K562 (cell line): ENCODE measurements around the gene GGT6. TPM values are rescaled to one million over a fixed set of nuclear protein-coding genes. Genes with fewer than 3 reads are reported as not detected.
A peak's percentile ranks its signal among the peaks of the same experiment; 100 is the strongest.

Experiments used
- ATAC-seq: fragments of 200-7000 bp; cut with Tn5 transposase; 3 replicates; pipeline ENCODE4 v1.9.1; 2020; ENCODE audit warnings: moderate library complexity
- BruUV-seq: library from RNA; stranded (reverse); fragments of 400-500 nt; replicated peaks from 2 replicates; lab custom pipeline; 2021; lab: Mats Ljungman, UMichigan
- CTCF ChIA-PET: fragments of 300-600 bp; formaldehyde crosslinking; extraction: SDS; loops from one replicate; lab custom pipeline; 2021; ENCODE audit warnings: low intra/inter-chr PET ratio; lab: Yijun Ruan, JAX
- POLR2A ChIA-PET: fragments of 300-600, 350-650 bp; sonication (Branson Sonifier 250); formaldehyde crosslinking; extraction: SDS; loops from one replicate; lab custom pipeline; 2021; ENCODE audit warnings: antibody characterized with exemption, inconsistent platforms; lab: Yijun Ruan, JAX
- DNase-seq, 4 experiments: peaks; one replicate each; pipeline versions ENCODE4 v3.0.0 to v3.0.0-alpha.2; 2011 to 2018; ENCODE audit warnings: low spot score in 3 of 4, mixed read lengths in 3 of 4; ENCODE audit errors: extremely low read depth in 1 of 4
- FAIRE-seq: peaks from 2 replicates; lab custom pipeline; 2011; peaks lifted over from hg19 to GRCh38; lab: Jason Lieb, UNC
- H2AFZ ChIP-seq: 2 replicates; pipeline ENCODE4 v1.6.0; 2011; ENCODE audit warnings: low read depth, low read length, control low read depth, inconsistent platforms
- H3K27ac ChIP-seq: fragments of 200-600 bp; 3 replicates; pipeline ENCODE4 v1.8.0; 2011; ENCODE audit warnings: low read depth, mild to moderate bottlenecking, control low read depth, inconsistent platforms, low read length, moderate library complexity, mixed read lengths; ENCODE audit errors: extremely low read depth
- H3K27me3 ChIP-seq, 2 experiments: fragments of 300-600 bp in 1 of 2; 2 replicates in 1 of 2; 3 replicates in 1 of 2; pipeline versions ENCODE4 v1.6.0 to v1.8.0; 2011; ENCODE audit warnings: inconsistent platforms in 2 of 2, low read length in 2 of 2, mild to moderate bottlenecking in 1 of 2, mixed read lengths in 1 of 2, moderate library complexity in 1 of 2; ENCODE audit not compliant: control insufficient read depth in 2 of 2, insufficient read depth in 2 of 2
- H3K36me3 ChIP-seq: fragments of 300-600 bp; 3 replicates; pipeline ENCODE4 v1.8.0; 2011; ENCODE audit warnings: mild to moderate bottlenecking, low read length, inconsistent platforms; ENCODE audit not compliant: control insufficient read depth, insufficient read depth
- H3K4me1 ChIP-seq, 2 experiments: fragments of 200-600 bp in 1 of 2; replicated peaks in 1 of 2; 2 replicates in 1 of 2; 3 replicates in 1 of 2; pipeline versions ENCODE4 v1.5.1 to v1.8.0; 2011; ENCODE audit warnings: inconsistent platforms in 2 of 2, low read length in 2 of 2, mild to moderate bottlenecking in 1 of 2, mixed read lengths in 1 of 2, moderate library complexity in 1 of 2; ENCODE audit not compliant: control insufficient read depth in 2 of 2, insufficient read depth in 2 of 2
- H3K4me2 ChIP-seq: 2 replicates; pipeline ENCODE4 v1.6.1; 2011; ENCODE audit warnings: low read length, control low read depth, inconsistent platforms, mixed read lengths; ENCODE audit not compliant: insufficient read depth
- H3K4me3 ChIP-seq: fragments of 200-600 bp; sonication (generic), shearing (Covaris generic); 2 replicates; pipeline ENCODE4 v1.5.1; 2016; ENCODE audit warnings: control low read depth, inconsistent platforms
- H3K79me2 ChIP-seq: fragments of 200-600 bp; 3 replicates; pipeline ENCODE4 v1.8.0; 2011; ENCODE audit warnings: low read length, inconsistent platforms; ENCODE audit not compliant: control insufficient read depth, insufficient read depth
- H3K9ac ChIP-seq, 2 experiments: 2 replicates each; pipeline versions ENCODE4 v1.6.0 to v1.6.1; 2011; ENCODE audit warnings: low read depth in 2 of 2, low read length in 2 of 2, control low read depth in 1 of 2, inconsistent platforms in 1 of 2, mild to moderate bottlenecking in 1 of 2, mixed read lengths in 1 of 2; ENCODE audit not compliant: insufficient read depth in 1 of 2
- H3K9me1 ChIP-seq: one replicate; pipeline ENCODE4 v1.6.0; 2011; ENCODE audit warnings: inconsistent platforms, mild to moderate bottlenecking, low read length, moderate library complexity; ENCODE audit not compliant: control insufficient read depth, insufficient read depth
- H3K9me3 ChIP-seq: replicated peaks from 2 replicates; pipeline ENCODE4 v1.5.1; 2011; ENCODE audit warnings: low read depth, low read length, inconsistent platforms; ENCODE audit not compliant: control insufficient read depth, insufficient read depth
- H4K20me1 ChIP-seq: replicated peaks from 2 replicates; pipeline ENCODE4 v1.6.1; 2011; ENCODE audit warnings: low read length, inconsistent platforms, mixed read lengths; ENCODE audit not compliant: control insufficient read depth, insufficient read depth
- CTCF ChIP-seq, 3 experiments: IDR thresholded peaks in 2 of 3; conservative IDR thresholded peaks in 1 of 3; 2 replicates each; pipeline ENCODE4 v1.5.1; 2011 to 2012; ENCODE audit warnings: low read length in 3 of 3, mild to moderate bottlenecking in 3 of 3, control low read depth in 2 of 3, improper control_type of control experiment in 1 of 3, inconsistent platforms in 1 of 3, low read depth in 1 of 3, mixed read lengths in 1 of 3, moderate library complexity in 1 of 3; ENCODE audit not compliant: insufficient read depth in 2 of 3
- KLF10 ChIP-seq: fragments of 250-450 bp; sonication (Bioruptor Pico); IDR thresholded peaks from 2 replicates; pipeline ENCODE4 v1.6.1; 2021; ENCODE audit warnings: matching md5 sums
- POLR2G ChIP-seq: fragments of 200-400 bp; formaldehyde crosslinking; IDR thresholded peaks from 2 replicates; pipeline ENCODE4 v1.6.1; 2017; ENCODE audit warnings: low read depth, mild to moderate bottlenecking, antibody characterized with exemption, low read length, moderate library complexity
- RAD21 ChIP-seq, 2 experiments: fragments of 250-450 bp in 1 of 2; fragments of 450-650 bp in 1 of 2; sonication (Bioruptor Pico) in 1 of 2; formaldehyde crosslinking in 1 of 2; IDR thresholded peaks in 1 of 2; conservative IDR thresholded peaks in 1 of 2; 2 replicates each; pipeline versions ENCODE4 v1.4.0 to v1.8.0; 2020 to 2022; ENCODE audit warnings: mild to moderate bottlenecking in 2 of 2, moderate library complexity in 1 of 2
- SMC3 ChIP-seq: conservative IDR thresholded peaks from 2 replicates; pipeline ENCODE4 v1.6.1; 2011; ENCODE audit warnings: low read depth, low read length, improper control_type of control experiment; ENCODE audit not compliant: insufficient read depth
- ZNF79 ChIP-seq: fragments of 250-450 bp; sonication (Bioruptor Pico); IDR thresholded peaks from 2 replicates; pipeline ENCODE4 v1.4.0; 2020; ENCODE audit warnings: low read depth, mild to moderate bottlenecking, moderate library complexity
- WGBS: fragments of 100-300 bp; shearing (Covaris generic); methylation state at CpG from one replicate; pipeline ENCODE4 v1.1.6; 2016; ENCODE audit warnings: low coverage, mixed read lengths; ENCODE audit not compliant: insufficient coverage; ENCODE audit errors: missing lambda C conversion rate; 5-methylcytosine and 5-hydroxymethylcytosine counted together
- in situ Hi-C: fragments of 300-500 bp; cut with MboI; formaldehyde crosslinking; loops from 4 replicates; pipeline ENCODE4 v1.15.0; 2018; ENCODE audit warnings: inconsistent platforms, mixed read lengths
- intact Hi-C: fragments of 100-400 bp; cut with micrococcal nuclease; formaldehyde crosslinking; loops from 2 replicates; pipeline ENCODE4 v1.14.2; 2022
- polyA plus RNA-seq, 8 experiments: library from polyadenylated mRNA; depleted of rRNA in 4 of 8; stranded (reverse) in 5 of 8; unstranded in 3 of 8; fragments of >200 nt; fragmentation: Nextera tagmentation in 2 of 8; fragmentation: Illumina TruSeq in 1 of 8; extraction: Ambion mirVana in 2 of 8; extraction: Trizol in 1 of 8; gene quantifications; 2 replicates each; pipeline versions ENCODE4 v1.2.1 to v1.2.3, GENCODE V29; 2011 to 2014; ENCODE audit warnings: inconsistent platforms in 1 of 8, missing spikeins in 1 of 8
- total RNA-seq, 7 experiments: library from RNA; depleted of rRNA in 6 of 7; stranded (reverse); fragments of >200 nt in 6 of 7; fragmentation: Illumina TruSeq in 2 of 7; extraction: Trizol in 2 of 7; gene quantifications; 2 replicates each; pipeline versions ENCODE4 v1.2.1 to v1.2.3, GENCODE V29; 2011 to 2021; ENCODE audit warnings: low replicate concordance in 1 of 7
- TF ChIP-seq, protein P1 (sequence below): IDR thresholded peaks from 2 replicates; pipeline ENCODE4 v1.6.1; 2011; ENCODE audit warnings: borderline replicate concordance, low read depth, mild to moderate bottlenecking, moderate library complexity, low read length; ENCODE audit not compliant: insufficient read depth, poor library complexity, severe bottlenecking
- TF ChIP-seq, protein P2 (sequence below): sonication (generic); formaldehyde crosslinking; IDR thresholded peaks from 2 replicates; pipeline ENCODE4 v1.8.1; 2023; ENCODE audit warnings: mild to moderate bottlenecking, missing genetic modification reagents

Gene GGT6
- total and polyA plus RNA-seq, 9 of the 15 experiments (the other 6 are each of a cell fraction or from before 2014, with no cell fraction given), result 0.09 TPM; not detected in 8

DNA sequence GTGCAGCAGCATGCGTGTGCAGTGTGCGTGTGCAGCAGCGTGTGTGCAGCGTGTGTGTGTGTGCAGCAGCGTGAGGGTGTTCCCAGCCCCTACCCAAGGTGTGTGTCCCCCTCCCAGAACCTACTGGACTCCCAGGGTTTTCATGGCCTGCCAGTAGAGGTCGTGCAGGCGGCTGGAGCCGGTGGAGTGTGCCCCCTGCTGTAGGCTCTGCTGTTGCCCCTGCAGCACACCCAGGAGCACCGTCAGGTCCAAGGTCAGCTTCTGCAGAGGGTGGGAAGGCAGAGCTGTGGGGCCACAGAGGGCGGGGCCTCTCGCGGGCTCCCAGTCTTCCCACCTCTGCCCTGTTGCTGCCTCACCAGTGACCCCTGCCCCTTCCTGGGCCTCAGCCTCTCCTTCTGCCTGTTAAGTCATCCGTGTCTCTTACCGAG, 20.1 kb downstream of the GGT6 start:
- Histone ChIP-seq H4K20me1 (no peaks in the 10 kb centered on the region; the same call in 1 of the 2 replicates), H3K9me3 (no peaks in the 10 kb centered on the region), H3K9me1 (no peaks in the 10 kb centered on the region), H3K27me3 (no peaks in the 10 kb centered on the region), H2AFZ (no peak overlapping the region), H3K9ac (no peak overlapping the region), H3K79me2 (no peaks in the 10 kb centered on the region), H3K4me1 (peaks cover 0 to 77% of the 10 kb centered on the region in 2 experiments; a peak in 3 of 5 replicates), H3K4me2 (no peak overlapping the region), H3K27ac (no peak overlapping the region), H3K4me3 (no peak overlapping the region), H3K36me3 (peaks cover 75% of the 10 kb centered on the region; the same call in 2 of the 3 replicates)
- peak; percentile 51 for ATAC-seq
- FAIRE-seq, result no peak
- intact Hi-C loops, result loop anchor here (5.0 kb wide), 1 partner anchor 118 kb away; no protein-coding TSS in a partner anchor
- ChIA-PET POLR2A (no interaction called here), CTCF (interaction anchor here (0.9 kb wide), 1 partner anchor 325 kb away, joined by 3 read pairs; no protein-coding TSS in a partner anchor)
- peak in 3 of 4 experiments; percentile 30 to 49 (median 38) for DNase-seq
- in situ Hi-C loops, result no loop called here
- WGBS, result no CpG with 5 or more reads among the region's 14 CpGs
- TF ChIP-seq POLR2G (peak; percentile 17; the same call in 1 of the 2 replicates), SMC3 (0 out of 2 replicates have a peak, but pooled peaks have one; percentile 5), ZNF79 (CRISPR knock-in tag) (no peak), RAD21 (CRISPR knock-in tag; conservative IDR thresholded peaks at IDR 0.05 in 1 of 2, IDR thresholded peaks at IDR 0.05 in 1 of 2) (peak in 1 of 2 experiments; percentile 46; a peak in 2 of 4 replicates), KLF10 (no peak), CTCF (IDR thresholded peaks at IDR 0.05 in 2 of 3, conservative IDR thresholded peaks at IDR 0.05 in 1 of 3; ENCODE audit: insufficient read depth in 2 of 3, low read depth in 1 of 3, low read length in 3 of 3) (peak; percentile 53 to 99 (median 81))
- TF ChIP-seq, protein P1, sequence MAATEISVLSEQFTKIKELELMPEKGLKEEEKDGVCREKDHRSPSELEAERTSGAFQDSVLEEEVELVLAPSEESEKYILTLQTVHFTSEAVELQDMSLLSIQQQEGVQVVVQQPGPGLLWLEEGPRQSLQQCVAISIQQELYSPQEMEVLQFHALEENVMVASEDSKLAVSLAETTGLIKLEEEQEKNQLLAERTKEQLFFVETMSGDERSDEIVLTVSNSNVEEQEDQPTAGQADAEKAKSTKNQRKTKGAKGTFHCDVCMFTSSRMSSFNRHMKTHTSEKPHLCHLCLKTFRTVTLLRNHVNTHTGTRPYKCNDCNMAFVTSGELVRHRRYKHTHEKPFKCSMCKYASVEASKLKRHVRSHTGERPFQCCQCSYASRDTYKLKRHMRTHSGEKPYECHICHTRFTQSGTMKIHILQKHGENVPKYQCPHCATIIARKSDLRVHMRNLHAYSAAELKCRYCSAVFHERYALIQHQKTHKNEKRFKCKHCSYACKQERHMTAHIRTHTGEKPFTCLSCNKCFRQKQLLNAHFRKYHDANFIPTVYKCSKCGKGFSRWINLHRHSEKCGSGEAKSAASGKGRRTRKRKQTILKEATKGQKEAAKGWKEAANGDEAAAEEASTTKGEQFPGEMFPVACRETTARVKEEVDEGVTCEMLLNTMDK, result peak; percentile 18
- TF ChIP-seq, protein P2, sequence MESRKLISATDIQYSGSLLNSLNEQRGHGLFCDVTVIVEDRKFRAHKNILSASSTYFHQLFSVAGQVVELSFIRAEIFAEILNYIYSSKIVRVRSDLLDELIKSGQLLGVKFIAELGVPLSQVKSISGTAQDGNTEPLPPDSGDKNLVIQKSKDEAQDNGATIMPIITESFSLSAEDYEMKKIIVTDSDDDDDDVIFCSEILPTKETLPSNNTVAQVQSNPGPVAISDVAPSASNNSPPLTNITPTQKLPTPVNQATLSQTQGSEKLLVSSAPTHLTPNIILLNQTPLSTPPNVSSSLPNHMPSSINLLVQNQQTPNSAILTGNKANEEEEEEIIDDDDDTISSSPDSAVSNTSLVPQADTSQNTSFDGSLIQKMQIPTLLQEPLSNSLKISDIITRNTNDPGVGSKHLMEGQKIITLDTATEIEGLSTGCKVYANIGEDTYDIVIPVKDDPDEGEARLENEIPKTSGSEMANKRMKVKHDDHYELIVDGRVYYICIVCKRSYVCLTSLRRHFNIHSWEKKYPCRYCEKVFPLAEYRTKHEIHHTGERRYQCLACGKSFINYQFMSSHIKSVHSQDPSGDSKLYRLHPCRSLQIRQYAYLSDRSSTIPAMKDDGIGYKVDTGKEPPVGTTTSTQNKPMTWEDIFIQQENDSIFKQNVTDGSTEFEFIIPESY (CRISPR knock-in tag), result peak; percentile 52; the same call in 1 of the 2 replicates
- no TSS peak for BruUV-seq
